ENCODE measurements around the gene MED13L.
"Not testable (repeated sequence)": the region's sequence is repeated elsewhere in the genome, so short reads cannot be mapped to it uniquely, and the experiment has no call there.

Gene MED13L

GRCh38 chr12:115993737-115994136, 283.8 kb downstream of the MED13L start:
- DNase-seq (ENCODE audit: insufficient read length, low spot score): no peak
- FAIRE-seq: no peak

DNA sequence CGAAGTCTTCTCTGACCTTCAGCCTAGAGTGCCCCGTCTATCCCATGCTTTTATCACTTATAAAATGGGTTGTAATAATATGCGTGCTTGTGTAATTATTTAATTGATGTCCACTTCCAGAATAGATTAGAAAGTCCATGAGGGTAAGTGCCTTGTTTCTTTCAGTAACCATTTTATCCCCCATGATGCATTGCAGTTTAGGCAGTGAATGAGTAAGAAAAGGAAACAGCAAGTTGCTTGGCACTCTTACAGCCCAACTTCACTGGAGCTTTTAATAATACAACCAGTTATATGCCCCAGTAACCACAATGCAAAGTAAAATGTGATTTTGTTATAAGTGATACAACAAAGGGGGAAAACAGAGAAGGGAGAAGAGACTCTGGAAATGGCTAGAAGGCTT, 287.3 kb downstream of the MED13L start:
- no peak for DNase-seq (ENCODE audit: insufficient read length, low spot score)
- no peak for FAIRE-seq

DNA sequence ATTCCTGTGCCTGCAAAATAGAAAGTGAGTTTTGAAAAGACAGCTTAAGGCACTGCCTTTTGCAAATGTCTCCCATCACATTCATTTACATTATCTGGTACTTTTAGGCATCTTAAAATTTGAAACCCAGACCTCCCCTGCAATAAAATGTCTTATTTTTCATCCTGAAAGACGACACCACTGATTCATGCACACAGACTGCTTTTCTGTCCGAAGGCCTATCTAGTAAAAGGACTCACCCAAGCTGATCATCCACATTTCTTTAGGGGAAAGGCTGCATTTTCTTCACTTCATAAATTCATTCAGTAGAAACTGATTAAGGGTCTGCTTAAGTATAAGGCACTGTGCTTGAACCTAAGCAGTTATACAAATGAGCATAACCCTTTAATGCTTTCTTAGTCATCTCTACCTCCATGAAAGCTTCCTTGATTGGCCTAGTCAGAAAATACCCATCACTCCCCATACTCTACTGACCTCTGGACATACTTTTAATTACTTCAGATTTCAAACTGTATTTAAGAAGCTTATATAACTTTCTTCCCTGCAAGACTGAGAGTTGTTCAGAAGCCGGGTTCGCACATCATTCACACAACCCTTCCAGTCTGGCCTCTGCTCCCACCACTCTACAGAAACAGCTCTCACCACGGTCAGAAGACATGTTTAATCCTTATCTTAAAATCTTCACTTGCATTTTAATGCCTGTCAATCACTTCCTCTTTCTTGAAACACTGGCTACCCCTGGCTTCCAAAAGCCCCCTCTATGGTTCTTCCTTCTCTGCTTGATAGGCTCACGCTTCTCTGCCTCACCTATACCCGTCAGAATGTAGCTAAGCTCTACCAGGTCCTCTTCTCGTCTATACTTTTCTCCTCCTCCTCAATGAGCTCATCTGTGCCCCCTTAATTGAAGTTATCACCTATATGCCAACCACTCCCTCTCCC, 288.6 kb downstream of the MED13L start:
- DNase-seq (ENCODE audit: insufficient read length, low spot score): no peak
- no peak for FAIRE-seq

- FAIRE-seq: no peak
Measured at GRCh38 chr12:115988212-115988611, 289.3 kb downstream of the MED13L start.

GRCh38 chr12:115984616-115985015, 292.9 kb downstream of the MED13L start:
- FAIRE-seq: no peak
- no peak for DNase-seq (ENCODE audit: insufficient read length, low spot score)

More at GRCh38 chr12:115988212-115988611, 289.3 kb downstream of the MED13L start:
- no peak for DNase-seq (ENCODE audit: insufficient read length, low spot score)

- no peak for FAIRE-seq
- DNase-seq (ENCODE audit: insufficient read length, low spot score): no peak
Measured at GRCh38 chr12:115983226-115983798, 294.2 kb downstream of the MED13L start.

- DNase-seq (ENCODE audit: insufficient read length, low spot score): no peak
Measured at GRCh38 chr12:115980339-115980738, 297.2 kb downstream of the MED13L start.

GRCh38 chr12:115979851-115980250, 297.6 kb downstream of the MED13L start:
- no peak for FAIRE-seq

More at GRCh38 chr12:115980339-115980738, 297.2 kb downstream of the MED13L start:
- no peak for FAIRE-seq

DNA sequence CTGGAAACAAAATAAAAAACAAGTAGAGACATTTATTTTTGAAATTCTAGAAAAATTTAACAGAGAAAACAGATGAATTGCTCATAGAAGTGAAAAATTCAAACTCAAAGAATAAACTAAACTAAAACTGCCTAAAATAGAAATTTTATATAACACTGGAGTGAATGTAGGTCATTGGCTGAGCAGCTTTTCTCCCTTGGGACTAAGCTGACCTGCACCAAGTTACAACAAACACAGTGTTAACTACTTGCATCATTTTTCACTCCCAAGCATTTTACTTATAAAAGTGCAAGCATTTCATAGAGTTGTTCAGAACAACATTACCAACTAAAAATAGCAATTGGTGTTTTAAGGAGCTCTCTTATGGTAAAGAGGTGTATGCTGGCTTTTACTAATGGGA, 298.1 kb downstream of the MED13L start:
- no peak for DNase-seq (ENCODE audit: insufficient read length, low spot score)
- FAIRE-seq: no peak

More at GRCh38 chr12:115979851-115980250, 297.6 kb downstream of the MED13L start:
- no peak for DNase-seq (ENCODE audit: insufficient read length, low spot score)

DNA sequence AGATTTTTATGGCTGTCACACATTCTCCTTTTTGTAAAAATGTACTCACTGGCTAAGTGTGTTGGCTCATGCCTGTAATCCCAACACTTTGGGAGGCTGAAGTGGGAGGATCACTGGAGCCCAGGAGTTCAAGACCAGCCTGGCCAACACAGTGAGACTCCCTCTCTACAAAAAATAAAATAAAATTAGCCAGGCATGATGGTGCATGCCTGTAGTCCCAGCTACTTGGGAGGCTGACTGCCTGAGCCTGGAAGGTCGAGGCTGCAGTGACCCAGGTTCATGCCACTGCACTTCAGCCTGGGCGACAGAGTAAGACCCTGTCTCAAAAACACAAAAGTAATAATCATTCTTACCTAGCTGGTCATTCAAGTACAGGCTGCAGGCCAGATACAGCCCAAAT, 300.7 kb downstream of the MED13L start:
- not testable (repeated sequence) for FAIRE-seq; DNase-seq (ENCODE audit: insufficient read length, low spot score)

DNA sequence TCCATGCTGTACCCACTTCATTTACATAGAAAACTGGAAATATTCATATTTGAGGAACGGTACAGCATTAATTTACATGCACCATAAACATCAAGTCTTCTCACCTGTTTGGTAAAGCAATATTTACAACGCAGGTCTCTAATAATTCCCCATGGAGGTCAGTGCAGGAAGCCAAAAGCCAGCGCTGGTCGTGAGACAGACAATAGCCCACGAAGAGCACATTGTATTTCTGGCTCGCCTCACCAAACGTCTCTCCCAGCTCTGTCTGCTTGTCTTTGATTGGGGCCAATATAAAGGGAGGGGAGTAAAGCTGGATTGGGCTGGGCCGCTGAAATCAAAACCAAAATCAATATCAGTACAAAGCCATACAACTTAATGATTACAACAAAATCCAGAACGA, 302.1 kb downstream of the MED13L start:
- DNase-seq (ENCODE audit: insufficient read length, low spot score) (no peak), FAIRE-seq (no peak)

GRCh38 chr12:115973968-115974724, 303.3 kb downstream of the MED13L start:
- FAIRE-seq: no peak
- DNase-seq (ENCODE audit: insufficient read length, low spot score): no peak

DNA sequence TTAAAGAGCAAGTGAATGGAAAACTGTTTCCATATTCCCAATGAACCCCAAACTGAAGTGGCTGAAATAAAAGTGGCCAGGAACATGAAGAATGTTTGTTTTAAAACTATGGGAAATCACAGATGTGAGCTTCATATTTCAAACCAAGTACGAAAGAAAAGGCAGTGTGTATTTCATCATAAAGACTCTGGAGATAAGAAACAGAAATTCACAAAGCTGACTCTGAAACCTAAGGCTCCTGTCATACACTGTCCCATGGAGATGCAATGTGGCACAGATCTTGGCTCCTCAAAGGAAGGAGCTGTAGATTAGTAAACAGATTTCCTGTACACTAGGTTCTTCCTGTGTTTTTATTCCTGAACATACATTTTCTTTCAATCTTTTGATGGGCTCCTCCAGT, 304.4 kb downstream of the MED13L start:
- DNase-seq (ENCODE audit: insufficient read length, low spot score): no peak
- no peak for FAIRE-seq

DNA sequence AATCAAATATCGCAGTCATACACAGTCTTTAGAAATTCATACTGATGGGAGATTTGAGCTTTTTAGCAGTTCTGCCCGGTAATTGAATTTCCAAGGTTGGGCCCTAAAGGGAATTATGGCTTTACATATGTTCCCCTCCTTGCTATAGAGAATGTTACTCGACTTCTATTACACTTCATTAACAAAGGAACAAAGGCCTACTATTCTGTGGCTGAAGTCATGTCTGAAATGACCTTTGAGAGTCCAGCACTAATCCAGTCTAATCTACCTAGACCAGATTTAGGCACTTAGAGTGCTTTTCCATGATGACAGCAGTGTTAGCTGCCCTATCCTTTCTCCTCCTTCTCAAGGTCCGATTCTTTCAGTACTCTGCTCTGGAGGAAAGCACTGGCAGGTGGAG, 305.3 kb downstream of the MED13L start:
- FAIRE-seq: no peak
- DNase-seq (ENCODE audit: insufficient read length, low spot score): no peak

DNA sequence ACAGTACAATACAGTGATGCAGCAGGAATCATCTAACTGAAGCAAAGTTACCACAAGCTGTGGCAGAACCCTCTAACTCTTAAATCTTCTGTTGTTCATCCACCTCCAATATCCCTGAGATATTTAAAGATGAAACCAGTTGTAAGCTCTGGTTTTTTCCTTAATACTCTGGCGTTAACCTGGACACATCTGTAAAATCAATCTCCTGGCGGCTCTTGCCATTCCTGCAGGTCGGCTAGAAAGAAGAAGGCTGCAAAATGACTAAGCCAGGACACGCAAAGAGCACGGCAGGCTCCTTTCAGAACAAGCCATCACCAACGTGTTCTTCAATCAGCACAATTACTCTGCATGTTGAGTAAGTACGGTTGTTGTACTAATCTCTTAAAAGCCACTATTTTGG, 309.3 kb downstream of the MED13L start:
- no peak for FAIRE-seq
- DNase-seq (ENCODE audit: insufficient read length, low spot score): no peak

DNA sequence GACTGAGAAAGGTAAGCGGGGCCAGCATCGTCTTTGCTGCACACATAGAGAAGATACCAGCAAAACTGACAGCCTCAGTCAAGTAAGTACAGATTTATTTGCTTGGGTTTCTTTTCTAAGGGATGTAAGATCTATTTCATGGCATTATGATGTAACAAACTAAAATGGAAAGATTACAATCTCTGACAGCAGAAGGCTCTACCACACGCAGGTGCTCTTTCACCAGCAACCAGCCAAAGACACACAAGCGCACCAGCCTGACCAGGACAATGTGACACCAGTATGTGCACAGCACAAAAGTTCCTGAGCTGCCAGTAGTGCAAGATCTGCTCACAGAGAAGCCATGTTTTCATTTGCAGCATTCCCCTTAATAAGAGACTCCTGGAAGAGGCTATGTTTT, 311.1 kb downstream of the MED13L start:
- DNase-seq (ENCODE audit: insufficient read length, low spot score) (no peak), FAIRE-seq (no peak)

GRCh38 chr12:115964626-115965025, 312.9 kb downstream of the MED13L start:
- FAIRE-seq: no peak
- no peak for DNase-seq (ENCODE audit: insufficient read length, low spot score)

DNA sequence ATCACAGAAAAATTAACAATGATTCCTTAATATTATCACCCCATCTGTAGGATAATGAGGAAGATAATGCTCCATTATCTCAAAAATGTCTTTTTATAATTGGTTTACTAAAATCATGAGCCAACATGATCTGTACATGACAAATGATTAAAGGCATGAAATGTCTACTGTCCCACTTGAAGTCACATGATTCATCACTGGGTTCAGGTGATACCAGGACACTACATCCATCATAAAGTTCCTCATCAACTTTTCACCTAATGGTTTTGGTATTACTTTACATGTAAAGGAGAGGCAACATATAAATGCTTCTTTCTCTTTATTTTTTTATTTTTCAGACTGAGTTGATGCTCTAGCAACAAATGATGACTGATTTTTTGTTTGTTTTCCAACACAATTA, 313.3 kb downstream of the MED13L start:
- FAIRE-seq (no peak), DNase-seq (ENCODE audit: insufficient read length, low spot score) (no peak)

GRCh38 chr12:115962216-115962615, 315.3 kb downstream of the MED13L start:
- DNase-seq (ENCODE audit: insufficient read length, low spot score) (no peak), FAIRE-seq (no peak)

DNA sequence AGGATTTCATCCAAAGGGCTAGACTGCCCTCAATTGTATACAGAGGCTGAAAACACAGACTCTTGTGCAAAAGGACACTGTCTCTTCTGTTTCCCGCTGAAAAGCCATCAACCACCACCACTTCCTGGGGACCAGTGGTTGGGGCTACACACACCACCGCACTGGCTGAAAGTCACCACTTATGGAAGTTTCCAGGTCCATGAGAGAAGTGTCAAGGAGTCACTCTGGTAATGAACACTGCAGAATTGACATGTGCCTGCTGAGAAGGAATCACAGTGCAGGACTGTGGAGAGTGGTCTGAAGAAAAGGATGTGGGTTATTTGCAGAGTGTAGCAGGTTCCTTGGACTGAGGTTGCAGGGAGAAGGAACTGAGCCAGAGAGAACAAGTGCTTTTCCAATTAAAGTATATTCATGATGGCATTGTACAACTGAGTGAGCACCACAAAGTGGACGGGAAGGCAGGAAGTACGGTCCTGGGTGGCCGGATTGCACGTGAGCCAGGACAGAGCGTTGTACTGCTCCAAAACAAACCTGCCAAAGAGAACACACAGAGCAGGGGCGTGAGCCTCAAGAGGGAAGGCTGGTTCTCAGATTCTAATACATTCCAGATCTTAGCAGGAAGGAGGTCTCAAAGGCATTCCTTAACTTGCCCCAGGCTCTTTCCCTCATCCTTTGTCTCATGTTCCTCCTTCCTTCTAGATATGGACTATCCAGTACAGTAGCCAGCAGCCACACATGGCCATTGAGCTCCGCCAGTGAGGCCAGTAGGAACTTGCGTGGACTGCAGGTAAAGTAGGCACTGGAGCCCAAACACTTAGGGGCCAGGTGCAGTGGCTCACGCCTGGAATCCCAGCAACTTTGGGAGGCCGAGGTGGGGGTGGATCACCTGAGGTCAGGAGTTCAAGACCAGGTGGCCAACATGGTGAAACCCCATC, 316.4 kb downstream of the MED13L start:
- no peak for DNase-seq (ENCODE audit: insufficient read length, low spot score)
- no peak for FAIRE-seq

Measured in GM19239 (cell line).